GM12891 (cell line): ENCODE results near the gene FNDC7.

Experiments used
- POLR2A ChIP-seq: IDR thresholded peaks from 2 replicates; pipeline ENCODE4 v1.6.1; 2011; ENCODE audit warnings: low read depth, low read length, control low read depth
- POLR2AphosphoS5 ChIP-seq: IDR thresholded peaks from 2 replicates; pipeline ENCODE4 v1.6.1; 2011; ENCODE audit warnings: low read depth, low read length, control low read depth
- TAF1 ChIP-seq: IDR thresholded peaks from 2 replicates; pipeline ENCODE4 v1.6.1; 2011; ENCODE audit warnings: low read depth, low read length, control low read depth

- TF ChIP-seq POLR2AphosphoS5 (no peak), POLR2A (no peak), TAF1 (no peak)
These were observed 29.5 kb downstream of the FNDC7 start for GRCh38 chr1:108742253-108742652.
